OCI-LY1 (cell line): ENCODE data around the gene CIC.
A peak's percentile ranks its signal among the peaks of the same experiment; 100 is the strongest.
"Not testable (repeated sequence)": the region's sequence is repeated elsewhere in the genome, so short reads cannot be mapped to it uniquely, and the experiment has no call there.

Experiments
- H2AFZ ChIP-seq: fragments of 200-600 bp; sonication (generic), shearing (Covaris generic); 2 replicates; pipeline ENCODE4 v1.6.0; 2014; ENCODE audit warnings: antibody characterized with exemption, mild to moderate bottlenecking, low read length
- H3F3A ChIP-seq: fragments of 200-600 bp; sonication (generic), shearing (Covaris generic); 2 replicates; pipeline ENCODE4 v1.6.0; 2014; ENCODE audit warnings: mild to moderate bottlenecking, antibody characterized with exemption, low read length, moderate library complexity; ENCODE audit not compliant: insufficient read depth
- H3K27ac ChIP-seq: fragments of 200-600 bp; sonication (generic); 2 replicates; pipeline ENCODE4 v1.5.1; 2014; ENCODE audit warnings: low read length, mixed run types, mild to moderate bottlenecking, low read depth; ENCODE audit not compliant: poor library complexity, severe bottlenecking
- H3K27me3 ChIP-seq: fragments of 200-600 bp; sonication (generic); 2 replicates; pipeline ENCODE4 v1.6.0; 2014; ENCODE audit warnings: antibody characterized with exemption, mild to moderate bottlenecking, low read length, moderate library complexity; ENCODE audit not compliant: insufficient read depth
- H3K36me3 ChIP-seq: fragments of 200-600 bp; sonication (generic); 2 replicates; pipeline ENCODE4 v1.6.1; 2014; ENCODE audit warnings: mild to moderate bottlenecking, antibody characterized with exemption, low read length, moderate library complexity, mixed read lengths; ENCODE audit not compliant: insufficient read depth
- H3K4me1 ChIP-seq: fragments of 200-600 bp; sonication (generic); 2 replicates; pipeline ENCODE4 v1.5.1; 2014; ENCODE audit warnings: mild to moderate bottlenecking, low read length, moderate library complexity; ENCODE audit not compliant: insufficient read depth, severe bottlenecking
- H3K4me2 ChIP-seq: fragments of 200-600 bp; sonication (generic), shearing (Covaris generic); 2 replicates; pipeline ENCODE4 v1.6.1; 2014; ENCODE audit warnings: low read length
- H3K4me3 ChIP-seq: fragments of 200-600 bp; sonication (generic); 2 replicates; pipeline ENCODE4 v1.5.1; 2014; ENCODE audit warnings: low read length, low read depth, mild to moderate bottlenecking, mixed read lengths; ENCODE audit not compliant: poor library complexity, severe bottlenecking
- H3K79me2 ChIP-seq: fragments of 200-600 bp; shearing (Covaris generic); 2 replicates; pipeline ENCODE4 v1.6.1; 2016; ENCODE audit warnings: mixed run types, low read length, mixed read lengths; ENCODE audit not compliant: insufficient read depth
- H3K9ac ChIP-seq: fragments of 200-600 bp; sonication (generic), shearing (Covaris generic); 2 replicates; pipeline ENCODE4 v1.6.1; 2014; ENCODE audit warnings: mild to moderate bottlenecking, low read length, mixed read lengths
- H3K9me2 ChIP-seq: fragments of 200-600 bp; sonication (generic), shearing (Covaris generic); 2 replicates; pipeline ENCODE4 v1.6.1; 2014; ENCODE audit warnings: low read depth, mild to moderate bottlenecking, low read length, mixed read lengths
- H3K9me3 ChIP-seq: fragments of 200-600 bp; shearing (Covaris generic); 2 replicates; pipeline ENCODE4 v1.6.1; 2014; ENCODE audit warnings: low read length, mixed read lengths
- H4K20me1 ChIP-seq: fragments of 200-600 bp; sonication (generic), shearing (Covaris generic); 2 replicates; pipeline ENCODE4 v1.6.0; 2016; ENCODE audit warnings: mild to moderate bottlenecking, low read length; ENCODE audit not compliant: insufficient read depth
- EZH2 ChIP-seq: fragments of 200-600 bp; sonication (generic), shearing (Covaris generic); IDR thresholded peaks from 2 replicates; pipeline ENCODE4 v1.8.0; 2017; ENCODE audit warnings: borderline replicate concordance, mixed run types, mild to moderate bottlenecking, antibody characterized with exemption, low read length, moderate library complexity, mixed read lengths
- TF ChIP-seq, protein P1 (sequence below): fragments of 200-600 bp; sonication (generic), shearing (Covaris generic); IDR thresholded peaks from 2 replicates; pipeline ENCODE4 v1.5.1; 2017; ENCODE audit warnings: mild to moderate bottlenecking, antibody characterized with exemption, low read length, moderate library complexity, mixed read lengths

CIC gene

DNA sequence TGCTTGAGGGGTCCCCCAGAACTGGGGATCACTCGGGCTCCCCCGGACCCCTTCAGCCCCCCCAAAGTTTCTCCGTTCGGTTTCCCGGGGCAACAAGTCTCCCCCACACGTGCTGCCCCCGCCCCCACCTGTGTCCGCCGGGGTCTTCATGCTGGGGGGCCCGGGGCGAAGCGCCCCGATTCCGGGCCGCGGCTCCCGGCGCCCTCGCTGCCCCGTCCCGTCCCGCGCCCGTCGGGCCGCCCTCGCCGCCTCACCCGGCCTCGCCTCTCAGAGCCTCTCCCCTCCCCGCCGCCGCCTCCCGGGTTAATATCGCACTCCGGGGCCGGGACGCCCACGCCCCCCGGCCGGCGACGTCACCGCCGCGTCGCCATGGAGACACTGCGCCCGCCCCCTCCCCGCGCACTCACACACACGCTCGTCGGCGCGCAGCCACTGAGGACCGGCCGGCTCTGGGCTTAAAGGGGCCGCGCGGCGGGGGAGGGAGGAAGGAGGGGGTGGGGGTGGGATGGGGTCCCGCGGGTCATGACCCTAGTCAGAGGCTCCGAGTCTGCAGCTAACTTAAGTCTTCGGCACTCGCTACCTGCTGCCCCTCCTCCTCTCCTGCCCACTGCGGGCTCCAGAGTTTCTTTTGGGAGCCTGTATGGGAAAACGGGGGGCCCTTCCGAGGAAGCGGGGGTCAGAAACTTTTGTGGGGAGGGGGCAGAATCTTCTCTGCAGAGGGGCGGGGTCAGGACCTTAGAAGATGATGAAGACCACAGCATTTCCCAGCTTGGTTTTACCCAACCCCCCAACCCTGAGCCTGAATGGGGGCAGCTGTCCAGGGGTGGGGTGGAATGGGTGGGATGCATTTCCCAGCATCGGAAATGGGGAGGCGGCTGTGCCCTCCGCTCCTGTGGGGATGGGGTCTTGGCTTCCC lies 13.9 kb upstream of the CIC start, which contains the start of gene ERF:
ERF (minus strand) TSS at position 279 of the 916 bp plus-strand sequence; CDS start at position 150, 129 bp downstream.
- Histone ChIP-seq H3K4me3 (peak within 1 kb of the TSS; percentile 97), H3K9me3 (no peaks in the 10 kb centered on the region), H3F3A (0 out of 2 replicates have a peak, but pooled peaks cover 6% of the 10 kb centered on the region), H3K9ac (peak within 1 kb of the TSS; percentile 96), H3K36me3 (peaks cover 5% of the 10 kb centered on the region; the same call in 1 of the 2 replicates), H3K4me2 (peak within 1 kb of the TSS; percentile 77), H3K27ac (peak within 1 kb of the TSS; percentile 84), H3K79me2 (0 out of 2 replicates have a peak, but pooled peaks cover 8% of the 10 kb centered on the region), H4K20me1 (no peaks in the 10 kb centered on the region), H3K9me2 (no peaks in the 10 kb centered on the region), H3K4me1 (peaks cover 40% of the 10 kb centered on the region), H2AFZ (no peak within 1 kb of the TSS), H3K27me3 (0 out of 2 replicates have a peak, but pooled peaks cover 5% of the 10 kb centered on the region)
- TF ChIP-seq, protein P1, sequence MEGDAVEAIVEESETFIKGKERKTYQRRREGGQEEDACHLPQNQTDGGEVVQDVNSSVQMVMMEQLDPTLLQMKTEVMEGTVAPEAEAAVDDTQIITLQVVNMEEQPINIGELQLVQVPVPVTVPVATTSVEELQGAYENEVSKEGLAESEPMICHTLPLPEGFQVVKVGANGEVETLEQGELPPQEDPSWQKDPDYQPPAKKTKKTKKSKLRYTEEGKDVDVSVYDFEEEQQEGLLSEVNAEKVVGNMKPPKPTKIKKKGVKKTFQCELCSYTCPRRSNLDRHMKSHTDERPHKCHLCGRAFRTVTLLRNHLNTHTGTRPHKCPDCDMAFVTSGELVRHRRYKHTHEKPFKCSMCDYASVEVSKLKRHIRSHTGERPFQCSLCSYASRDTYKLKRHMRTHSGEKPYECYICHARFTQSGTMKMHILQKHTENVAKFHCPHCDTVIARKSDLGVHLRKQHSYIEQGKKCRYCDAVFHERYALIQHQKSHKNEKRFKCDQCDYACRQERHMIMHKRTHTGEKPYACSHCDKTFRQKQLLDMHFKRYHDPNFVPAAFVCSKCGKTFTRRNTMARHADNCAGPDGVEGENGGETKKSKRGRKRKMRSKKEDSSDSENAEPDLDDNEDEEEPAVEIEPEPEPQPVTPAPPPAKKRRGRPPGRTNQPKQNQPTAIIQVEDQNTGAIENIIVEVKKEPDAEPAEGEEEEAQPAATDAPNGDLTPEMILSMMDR: no peak
- no peak for TF ChIP-seq EZH2

DNA sequence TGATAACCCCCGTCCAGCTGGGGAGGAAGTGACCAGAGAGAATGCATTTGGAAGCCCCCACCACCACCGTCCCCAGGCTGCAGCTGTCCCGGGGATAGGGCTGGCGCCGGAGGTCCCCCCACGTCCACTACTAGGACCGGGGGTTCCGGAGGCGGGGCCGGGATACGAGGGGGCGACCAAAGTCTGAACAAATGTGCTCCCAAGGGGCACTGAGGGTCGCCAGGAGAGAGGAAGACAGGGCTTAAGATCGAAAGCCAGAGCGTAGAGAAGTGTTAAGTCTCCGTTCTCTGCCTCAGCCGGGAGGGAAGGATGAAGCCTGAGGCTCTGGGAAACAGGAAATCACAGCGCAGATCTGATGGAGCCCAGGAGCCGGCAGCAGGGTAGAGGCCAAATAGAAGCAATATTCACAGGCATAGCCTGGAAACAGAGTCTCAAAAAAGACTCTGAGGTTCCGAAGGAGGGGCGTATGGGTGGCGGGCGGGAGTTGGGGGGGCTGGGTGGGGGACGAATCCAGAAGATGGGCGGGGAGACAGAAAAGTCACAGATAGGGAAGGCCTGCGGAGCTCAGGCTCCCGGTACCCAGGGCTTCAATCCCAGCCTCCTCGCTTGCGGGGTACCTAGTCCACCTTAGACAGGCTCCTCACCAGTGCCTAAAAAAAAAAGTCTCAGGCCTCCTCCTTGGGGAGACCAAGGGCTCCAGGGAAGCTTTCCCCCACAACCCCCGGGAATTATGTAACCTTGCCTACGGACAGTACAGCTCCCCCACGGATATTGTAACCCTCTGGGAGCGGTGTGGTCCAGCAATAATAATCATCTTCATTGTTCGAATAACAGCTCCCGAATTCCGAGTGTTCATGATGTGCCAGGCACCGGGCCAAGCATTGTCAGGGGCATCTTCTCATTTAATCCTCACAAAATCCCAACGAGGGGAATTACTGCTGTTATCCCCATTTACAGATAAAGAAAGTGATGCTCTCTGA lies 13.0 kb upstream of the CIC start:
- Histone ChIP-seq H3F3A (0 out of 2 replicates have a peak, but pooled peaks cover 6% of the 10 kb centered on the region), H3K27ac (no peak overlapping the region), H3K4me1 (peaks cover 34% of the 10 kb centered on the region), H3K4me3 (peak overlapping the region; percentile 97), H3K9ac (peak overlapping the region; percentile 5; the same call in 1 of the 2 replicates), H3K9me3 (no peaks in the 10 kb centered on the region), H3K36me3 (no peaks in the 10 kb centered on the region), H3K27me3 (0 out of 2 replicates have a peak, but pooled peaks cover 5% of the 10 kb centered on the region), H4K20me1 (no peaks in the 10 kb centered on the region), H3K4me2 (peak overlapping the region; percentile 52), H3K9me2 (no peaks in the 10 kb centered on the region), H3K79me2 (0 out of 2 replicates have a peak, but pooled peaks cover 8% of the 10 kb centered on the region), H2AFZ (no peak overlapping the region)
- TF ChIP-seq, protein P1: no peak
- no peak for TF ChIP-seq EZH2

DNA sequence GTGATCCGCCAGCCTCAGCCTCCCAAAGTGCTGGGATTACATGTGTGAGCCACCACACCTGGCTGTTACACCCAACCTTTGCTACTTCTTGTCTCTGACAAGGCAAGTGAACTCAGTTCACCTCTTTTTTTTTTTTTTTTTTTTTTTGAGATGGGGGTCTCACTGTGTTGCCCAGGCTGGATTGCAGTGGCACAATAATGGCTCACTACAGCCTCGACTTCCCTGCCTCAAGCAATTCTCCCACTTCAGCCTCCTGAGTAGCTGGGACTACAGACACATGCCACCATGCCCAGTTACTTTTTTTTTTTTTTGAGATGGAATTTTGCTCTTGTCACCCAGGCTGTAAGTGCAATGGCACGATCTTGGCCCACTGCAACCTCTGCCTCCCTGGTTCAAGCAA lies 11.2 kb upstream of the CIC start:
- H2AFZ ChIP-seq, H3K9me3 ChIP-seq, H3K27ac ChIP-seq, H3K27me3 ChIP-seq, H3K79me2 ChIP-seq, H3K9ac ChIP-seq, H3K4me3 ChIP-seq, H3K9me2 ChIP-seq, H4K20me1 ChIP-seq, H3K36me3 ChIP-seq, H3F3A ChIP-seq: not testable (repeated sequence)
- H3K4me2 ChIP-seq: 0 out of 2 replicates have a peak overlapping the region, but pooled peaks have one; percentile 26
- H3K4me1 ChIP-seq: peaks cover 20% of the 10 kb centered on the region
